ENCODE measurements around the gene TOR2A.

Gene TOR2A

GRCh38 chr9:127744398-127745110, 9.5 kb upstream of the TOR2A start:
- DNase-seq: no peak

- peak in 3 of 56 donors; percentile 19 to 33 (median 29) for DNase-seq
Measured at GRCh38 chr9:127742435-127743088, 7.5 kb upstream of the TOR2A start.

GRCh38 chr9:127741831-127742434, 6.8 kb upstream of the TOR2A start:
- peak in 46 of 56 donors; percentile 10 to 80 (median 54) for DNase-seq

- DNase-seq: no peak
Measured at GRCh38 chr9:127739614-127740330, 4.7 kb upstream of the TOR2A start.

GRCh38 chr9:127738666-127739065, 3.6 kb upstream of the TOR2A start:
- DNase-seq: no peak

GRCh38 chr9:127735530-127736185, 564 bp upstream of the TOR2A start:
- DNase-seq: no peak

GRCh38 chr9:127734247-127734746, 797 bp downstream of the TOR2A start:
- DNase-seq: peak in 3 of 56 donors; percentile 5 to 62 (median 42)

GRCh38 chr9:127733614-127734013, 1.5 kb downstream of the TOR2A start:
- no peak for DNase-seq

- DNase-seq: no peak
Measured at GRCh38 chr9:127732444-127732843, 2.6 kb downstream of the TOR2A start.

- DNase-seq: no peak
Measured at GRCh38 chr9:127731938-127732337, 3.2 kb downstream of the TOR2A start.

GRCh38 chr9:127730799-127731410, 4.2 kb downstream of the TOR2A start:
- DNase-seq: no peak

GRCh38 chr9:127730262-127730661, 4.8 kb downstream of the TOR2A start:
- DNase-seq: no peak

- no peak for DNase-seq
Measured at GRCh38 chr9:127729522-127730256, 5.4 kb downstream of the TOR2A start.

GRCh38 chr9:127728808-127729207, 6.3 kb downstream of the TOR2A start:
- DNase-seq: no peak

GRCh38 chr9:127726871-127727270, 8.2 kb downstream of the TOR2A start:
- no peak for DNase-seq

- no peak for DNase-seq
Measured at GRCh38 chr9:127724012-127724411, 11.1 kb downstream of the TOR2A start.

GRCh38 chr9:127723444-127723843, 11.7 kb downstream of the TOR2A start:
- DNase-seq: no peak

- DNase-seq: no peak
Measured at GRCh38 chr9:127723013-127723412, 12.1 kb downstream of the TOR2A start.

- no peak for DNase-seq
Measured at GRCh38 chr9:127722055-127722745, 12.9 kb downstream of the TOR2A start.
